Adrenal gland (tissue), 12 donors: ENCODE measurements around the gene TSPAN5. TPM values are rescaled to one million over a fixed set of nuclear protein-coding genes. Genes with fewer than 3 reads are reported as not detected.

ENCODE experiments used
- DNase-seq, 7 donors: peaks; one replicate each; pipeline ENCODE4 v3.0.0-alpha.2; 2019 to 2020
- H3K27ac ChIP-seq, 5 donors: fragments of 200-600 bp; sonication (generic) in 4 of 5; 1 replicate in 3 of 5; 2 replicates in 2 of 5; pipeline versions ENCODE4 v1.5.1 to v1.8.0; 2016 to 2020; ENCODE audit warnings: mild to moderate bottlenecking in 1 of 5
- H3K27me3 ChIP-seq: fragments of 200-600 bp; 2 replicates; pipeline ENCODE4 v1.8.0; 2021
- H3K36me3 ChIP-seq, 2 donors: fragments of 200-600 bp; replicated peaks in 1 of 2; 1 replicate in 1 of 2; 2 replicates in 1 of 2; pipeline versions ENCODE4 v1.5.1 to v1.8.0; 2018 to 2022
- H3K4me1 ChIP-seq, 2 donors: fragments of 200-600 bp; replicated peaks in 1 of 2; 1 replicate in 1 of 2; 2 replicates in 1 of 2; pipeline versions ENCODE4 v1.5.1 to v1.8.0; 2018 to 2021
- H3K4me3 ChIP-seq, 4 donors: fragments of 200-600 bp; sonication (generic) in 3 of 4; one replicate each; pipeline ENCODE4 v1.5.1; 2016 to 2018
- H3K9me3 ChIP-seq, 3 donors: fragments of 200-600 bp; sonication (generic) in 1 of 3; replicated peaks in 1 of 3; 1 replicate in 2 of 3; 2 replicates in 1 of 3; pipeline versions ENCODE4 v1.5.1 to v1.8.0; 2016 to 2021
- POLR2A ChIP-seq, 2 donors: fragments of 450-650 bp; IDR thresholded peaks; one replicate each; pipeline ENCODE4 v1.6.1; 2017; ENCODE audit warnings: antibody characterized with exemption in 2 of 2, mild to moderate bottlenecking in 2 of 2, moderate library complexity in 1 of 2
- WGBS, 4 donors: extraction: QIAGEN DNeasy Blood & Tissue Kit in 2 of 4; methylation state at CpG; one replicate each; pipeline versions ENCODE4 v1.1.5 to v1.1.7; 2013 to 2017; 5-methylcytosine and 5-hydroxymethylcytosine counted together
- intact Hi-C, 2 donors: fragments of 100-400 bp; cut with DNase I; formaldehyde crosslinking; loops; one replicate each; pipeline versions ENCODE4 v1.14.1 to v1.15.0; 2022 to 2023
- polyA plus RNA-seq, 3 donors: library from polyadenylated mRNA; stranded (reverse); fragments of 200-250 nt in 2 of 3; fragments of 350-450 nt in 1 of 3; fragmentation: Illumina TruSeq in 1 of 3; extraction: RNeasy Lipid Tissue Mini Kit (QIAGEN cat#74804) in 1 of 3; gene quantifications; one replicate each; pipeline ENCODE4 v1.2.3, GENCODE V29; 2013 to 2014
- total RNA-seq, 9 donors: library from RNA; depleted of rRNA in 4 of 9; stranded (reverse); fragments of >200 nt in 4 of 9; fragments of 120-200 nt in 1 of 9; fragmentation: NEBNext Ultra II Directional in 1 of 9; extraction: Animal tissue kit (Norgen Biotek cat#: 25700) in 1 of 9; gene quantifications; one replicate each; pipeline versions ENCODE4 v1.1.0 to v1.2.4, GENCODE V29; 2013 to 2023
- TF ChIP-seq, protein P1 (sequence below), 6 experiments: fragments of 450-650 bp in 4 of 6; fragments of 200-600 bp in 2 of 6; sonication (generic) in 1 of 6; IDR thresholded peaks; 1 replicate in 5 of 6; 2 replicates in 1 of 6; pipeline versions ENCODE4 v1.5.1 to v1.8.0; 2016 to 2021; ENCODE audit warnings: antibody characterized with exemption in 6 of 6, mild to moderate bottlenecking in 2 of 6, moderate library complexity in 1 of 6
- donor health status: healthy with polysubstance abuse.
- donor health status: Bipolar disorder and iron deficiency.
- donor health status: DM: yes; HTN: yes; CAD: no.
- donor health status: DM: no; HTN: no; CAD: no.
- donor health status: DM: no; HTN: no; CAD: no.
- donor health status: DM: yes; HTN: yes; CAD: no.

TSPAN5 gene
- total and polyA plus RNA-seq, 12 donors = 1.4 to 23.8 (median 2.7) TPM

DNA sequence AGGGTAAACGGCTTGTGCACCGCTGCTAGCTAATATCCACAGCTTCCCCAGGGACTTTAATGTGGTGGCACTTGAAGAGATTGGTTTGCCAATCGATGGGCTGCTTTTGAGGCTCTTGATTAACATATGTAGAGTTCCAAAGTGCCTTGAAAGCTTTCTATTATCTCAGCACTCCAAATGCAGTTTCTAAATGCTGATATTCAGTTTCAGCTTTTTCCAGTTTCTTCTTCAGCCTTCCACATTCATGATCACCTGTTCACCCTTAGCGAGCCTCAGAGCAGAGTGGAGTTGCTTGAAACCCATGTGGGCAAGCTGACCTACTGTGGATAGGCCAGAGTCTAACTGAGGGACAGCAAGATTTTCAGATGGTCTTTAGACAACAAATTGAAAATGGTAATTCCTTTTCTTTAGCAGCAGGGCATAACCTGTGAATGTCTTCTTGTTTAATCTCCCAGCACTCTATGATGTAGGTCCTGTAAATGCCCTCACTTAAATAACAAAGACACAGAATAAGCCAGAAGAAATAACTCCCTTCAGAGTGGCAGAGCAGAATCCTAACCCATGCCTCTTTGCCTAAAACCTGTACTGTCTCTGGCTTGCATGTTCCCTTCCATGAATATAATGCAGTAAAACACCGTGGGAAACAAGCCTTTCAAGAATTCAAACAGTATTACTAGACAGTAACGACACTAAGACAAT, 99.8 kb downstream of the TSPAN5 start:
- no peak for TF ChIP-seq POLR2A (IDR thresholded peaks at IDR 0.05)
- TF ChIP-seq, protein P1, sequence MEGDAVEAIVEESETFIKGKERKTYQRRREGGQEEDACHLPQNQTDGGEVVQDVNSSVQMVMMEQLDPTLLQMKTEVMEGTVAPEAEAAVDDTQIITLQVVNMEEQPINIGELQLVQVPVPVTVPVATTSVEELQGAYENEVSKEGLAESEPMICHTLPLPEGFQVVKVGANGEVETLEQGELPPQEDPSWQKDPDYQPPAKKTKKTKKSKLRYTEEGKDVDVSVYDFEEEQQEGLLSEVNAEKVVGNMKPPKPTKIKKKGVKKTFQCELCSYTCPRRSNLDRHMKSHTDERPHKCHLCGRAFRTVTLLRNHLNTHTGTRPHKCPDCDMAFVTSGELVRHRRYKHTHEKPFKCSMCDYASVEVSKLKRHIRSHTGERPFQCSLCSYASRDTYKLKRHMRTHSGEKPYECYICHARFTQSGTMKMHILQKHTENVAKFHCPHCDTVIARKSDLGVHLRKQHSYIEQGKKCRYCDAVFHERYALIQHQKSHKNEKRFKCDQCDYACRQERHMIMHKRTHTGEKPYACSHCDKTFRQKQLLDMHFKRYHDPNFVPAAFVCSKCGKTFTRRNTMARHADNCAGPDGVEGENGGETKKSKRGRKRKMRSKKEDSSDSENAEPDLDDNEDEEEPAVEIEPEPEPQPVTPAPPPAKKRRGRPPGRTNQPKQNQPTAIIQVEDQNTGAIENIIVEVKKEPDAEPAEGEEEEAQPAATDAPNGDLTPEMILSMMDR (IDR thresholded peaks at IDR 0.05) = no peak
- H3K4me3 ChIP-seq = no peak overlapping the region
- no peak overlapping the region for H3K27ac ChIP-seq
- WGBS, 4 donors = 76 to 83% (median 76%) methylated on average over 6 of the region's 6 CpGs
- H3K4me1 ChIP-seq = no peaks in the 10 kb centered on the region
- no peaks in the 10 kb centered on the region for H3K36me3 ChIP-seq
- intact Hi-C loops = no loop called here
- no peaks in the 10 kb centered on the region for H3K27me3 ChIP-seq
- no peak for DNase-seq
- no peaks in the 10 kb centered on the region for H3K9me3 ChIP-seq

DNA sequence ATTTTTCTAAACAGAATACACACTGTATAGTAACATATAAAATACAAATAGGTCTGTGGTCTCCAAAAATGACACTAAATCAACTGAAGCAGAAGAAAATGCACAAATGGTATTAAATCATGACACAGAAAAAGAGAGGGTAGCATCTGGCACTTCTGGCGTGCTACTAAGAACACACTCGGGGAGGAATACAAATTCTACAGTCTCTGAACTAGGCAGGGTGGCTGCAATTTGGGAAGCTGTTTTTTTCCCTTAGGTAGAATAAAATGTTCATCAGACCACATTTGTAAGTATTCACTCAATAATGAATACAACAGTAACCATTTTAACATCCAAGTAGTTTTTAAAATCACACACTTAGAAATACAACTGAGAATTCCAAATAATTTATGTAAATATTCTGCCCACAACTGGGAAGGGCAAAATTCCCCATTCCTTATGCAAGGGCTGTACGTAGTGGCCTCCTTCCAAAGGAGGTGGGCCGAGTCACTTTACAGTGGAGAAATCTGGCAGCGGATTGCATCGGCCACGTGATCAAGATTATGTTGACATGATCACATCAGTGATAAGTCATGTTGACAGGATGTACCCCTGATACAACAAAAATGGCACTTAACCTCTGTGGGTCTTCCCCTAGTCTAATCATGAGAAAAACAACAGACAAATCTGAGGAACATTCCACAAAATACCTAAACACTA, 101.1 kb downstream of the TSPAN5 start:
- no peak overlapping the region for H3K27ac ChIP-seq
- 68 to 87% (median 74%) methylated on average over 7 of the region's 7 CpGs for WGBS, 4 donors
- intact Hi-C loops = no loop called here

DNA sequence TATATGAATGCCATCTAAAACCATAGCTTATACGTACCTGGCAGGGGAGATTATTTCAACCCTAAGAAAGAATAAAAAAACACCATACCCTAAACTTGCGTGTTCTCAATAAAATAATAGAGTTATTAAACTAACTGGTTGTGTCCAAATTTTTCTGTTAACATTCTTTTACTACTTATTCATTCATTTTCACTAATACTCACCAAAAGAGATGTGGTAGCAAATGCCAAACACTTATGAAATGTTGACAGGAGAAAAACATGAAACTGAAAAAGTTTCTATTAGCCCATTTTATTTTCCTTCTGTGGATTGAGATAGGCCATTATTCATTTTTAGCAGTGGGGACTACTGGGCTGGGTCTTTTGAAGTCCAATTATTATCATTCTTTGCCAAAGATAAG, 102.0 kb downstream of the TSPAN5 start:
- WGBS, 4 donors = 85 to 94% (median 87%) methylated on average over 2 of the region's 2 CpGs
- intact Hi-C loops = no loop called here
- H3K9me3 ChIP-seq = no peaks in the 10 kb centered on the region
- TF ChIP-seq POLR2A (IDR thresholded peaks at IDR 0.05) = no peak
- TF ChIP-seq, protein P1 (IDR thresholded peaks at IDR 0.05) = no peak
- H3K4me3 ChIP-seq = no peak overlapping the region
- no peak for DNase-seq
- no peaks in the 10 kb centered on the region for H3K27me3 ChIP-seq
- no peaks in the 10 kb centered on the region for H3K36me3 ChIP-seq
- no peak overlapping the region for H3K27ac ChIP-seq
- no peaks in the 10 kb centered on the region for H3K4me1 ChIP-seq

More for the DNA sequence above, 101.1 kb downstream of the TSPAN5 start:
- Histone ChIP-seq H3K9me3 (no peaks in the 10 kb centered on the region), H3K27me3 (no peaks in the 10 kb centered on the region), H3K36me3 (no peaks in the 10 kb centered on the region), H3K4me3 (no peak overlapping the region), H3K4me1 (no peaks in the 10 kb centered on the region)
- TF ChIP-seq, protein P1 (IDR thresholded peaks at IDR 0.05) = no peak
- TF ChIP-seq POLR2A (IDR thresholded peaks at IDR 0.05) = no peak
- DNase-seq = no peak

DNA sequence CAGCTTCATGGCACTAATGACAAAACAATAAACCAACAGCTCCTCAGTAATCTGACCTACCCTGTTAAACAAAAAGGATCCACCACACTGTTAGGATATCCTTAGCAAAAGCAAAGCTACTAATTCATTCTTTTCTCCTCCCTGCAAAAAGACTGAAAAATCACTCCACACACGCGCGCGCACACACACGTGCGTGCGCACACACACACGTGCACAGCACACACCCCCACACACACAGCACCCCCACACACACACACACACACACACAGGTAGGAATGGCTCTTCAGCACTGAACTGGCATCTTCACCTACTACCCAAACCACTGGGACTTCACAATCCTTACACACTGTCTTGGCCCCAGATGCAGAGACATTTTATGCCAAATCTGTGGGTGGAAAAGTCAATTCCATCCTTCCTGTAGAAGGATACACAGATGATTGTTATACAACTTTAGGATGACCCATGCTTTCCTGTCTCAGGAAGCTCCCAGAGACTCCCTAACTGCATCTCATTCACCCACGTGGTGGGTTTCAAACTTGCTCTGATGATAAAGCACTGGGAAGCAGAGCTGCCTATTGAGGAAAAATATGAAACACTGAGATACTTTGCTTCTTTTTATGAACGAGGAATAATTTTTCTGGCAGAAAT, 102.5 kb downstream of the TSPAN5 start:
- H3K4me1 ChIP-seq = no peaks in the 10 kb centered on the region
- 72 to 83% (median 82%) methylated on average over 10 of the region's 10 CpGs for WGBS, 4 donors
- no peaks in the 10 kb centered on the region for H3K36me3 ChIP-seq
- DNase-seq = no peak
- no peaks in the 10 kb centered on the region for H3K9me3 ChIP-seq
- H3K27me3 ChIP-seq = no peaks in the 10 kb centered on the region
- H3K4me3 ChIP-seq = no peak overlapping the region
- TF ChIP-seq POLR2A (IDR thresholded peaks at IDR 0.05) = no peak
- TF ChIP-seq, protein P1 (IDR thresholded peaks at IDR 0.05) = no peak
- intact Hi-C loops = no loop called here
- no peak overlapping the region for H3K27ac ChIP-seq
